Esophagus muscularis mucosa (tissue), 3 donors: ENCODE results near the gene CUX1.

Experiments
- CTCF ChIP-seq, 3 experiments: fragments of 200-600 bp in 2 of 3; fragments of 450-650 bp in 1 of 3; sonication (generic) in 2 of 3; IDR thresholded peaks; one replicate each; pipeline ENCODE4 v1.5.1; 2017 to 2019; ENCODE audit warnings: antibody characterized with exemption in 3 of 3, mild to moderate bottlenecking in 2 of 3, moderate library complexity in 1 of 3
- POLR2A ChIP-seq: fragments of 450-650 bp; IDR thresholded peaks from one replicate; pipeline ENCODE4 v1.6.1; 2017; ENCODE audit warnings: antibody characterized with exemption, moderate library complexity, mild to moderate bottlenecking, low read depth

- TF ChIP-seq CTCF (IDR thresholded peaks at IDR 0.05) (no peak), POLR2A (no peak)
These were observed 471.6 kb downstream of the CUX1 start for GRCh38 chr7:102289057-102289456.
